Fibroblast of lung (primary cell): ENCODE data around the gene PCTP. TPM values are rescaled to one million over a fixed set of nuclear protein-coding genes. Genes with fewer than 3 reads are reported as not detected.

ENCODE experiments used
- DNase-seq, 2 donors: peaks; one replicate each; pipeline versions ENCODE4 v3.0.0 to v3.0.0-alpha.2; 2010; ENCODE audit warnings: low read depth in 2 of 2
- H2AFZ ChIP-seq: 2 replicates; pipeline ENCODE4 v1.5.1; 2012; ENCODE audit warnings: low read length, control low read depth, inconsistent platforms
- H3K27ac ChIP-seq: 2 replicates; pipeline ENCODE4 v1.5.1; 2011; ENCODE audit warnings: low read length, control low read depth; ENCODE audit not compliant: insufficient read depth
- H3K27me3 ChIP-seq: 2 replicates; pipeline ENCODE4 v1.5.1; 2011; ENCODE audit warnings: mild to moderate bottlenecking, low read length; ENCODE audit not compliant: control insufficient read depth, insufficient read depth
- H3K36me3 ChIP-seq: 2 replicates; pipeline ENCODE4 v1.5.1; 2011; ENCODE audit warnings: low read length; ENCODE audit not compliant: control insufficient read depth, insufficient read depth
- H3K4me1 ChIP-seq: 2 replicates; pipeline ENCODE4 v1.5.1; 2011; ENCODE audit warnings: low read length; ENCODE audit not compliant: control insufficient read depth, insufficient read depth; ENCODE audit errors: extremely low read depth
- H3K4me2 ChIP-seq: 2 replicates; pipeline ENCODE4 v1.5.1; 2011; ENCODE audit warnings: low read length, control low read depth; ENCODE audit not compliant: insufficient read depth; ENCODE audit errors: extremely low read depth
- H3K4me3 ChIP-seq, 4 experiments: fragments of 200-600 bp in 1 of 4; sonication (generic) in 1 of 4; replicated peaks in 1 of 4; 2 replicates each; pipeline ENCODE4 v1.5.1; 2011 to 2016; ENCODE audit warnings: low read length in 4 of 4, low read depth in 3 of 4, mild to moderate bottlenecking in 3 of 4, control low read depth in 2 of 4, inconsistent platforms in 1 of 4, mixed read lengths in 1 of 4; ENCODE audit not compliant: insufficient read depth in 1 of 4; ENCODE audit errors: control extremely low read depth in 1 of 4
- H3K79me2 ChIP-seq: 2 replicates; pipeline ENCODE4 v1.5.1; 2012; ENCODE audit warnings: mild to moderate bottlenecking, low read length, inconsistent platforms; ENCODE audit not compliant: control insufficient read depth, insufficient read depth
- H3K9ac ChIP-seq: 2 replicates; pipeline ENCODE4 v1.5.1; 2011; ENCODE audit warnings: mild to moderate bottlenecking, low read length, control low read depth; ENCODE audit not compliant: insufficient read depth
- H3K9me3 ChIP-seq: 2 replicates; pipeline ENCODE4 v1.5.1; 2012; ENCODE audit warnings: low read depth, low read length; ENCODE audit not compliant: control insufficient read depth, insufficient read depth
- H4K20me1 ChIP-seq: 2 replicates; pipeline ENCODE4 v1.5.1; 2011; ENCODE audit warnings: low read length; ENCODE audit not compliant: control insufficient read depth, insufficient read depth; ENCODE audit errors: extremely low read depth
- EZH2 ChIP-seq: IDR thresholded peaks from 2 replicates; pipeline ENCODE4 v1.5.1; 2012; ENCODE audit warnings: low read length, control low read depth, mild to moderate bottlenecking; ENCODE audit errors: missing control alignments
- polyA plus RNA-seq, 2 donors: library from polyadenylated mRNA; depleted of rRNA in 1 of 2; stranded (reverse) in 1 of 2; unstranded in 1 of 2; fragments of >200 nt; gene quantifications; 2 replicates each; pipeline ENCODE4 v1.2.1, GENCODE V29; 2011 to 2012; ENCODE audit warnings: missing spikeins in 1 of 2
- total RNA-seq: library from RNA; depleted of rRNA; stranded (reverse); fragments of >200 nt; gene quantifications from 2 replicates; pipeline ENCODE4 v1.2.1, GENCODE V29; 2014
- TF ChIP-seq, protein P1 (sequence below), 2 donors: IDR thresholded peaks in 1 of 2; conservative IDR thresholded peaks in 1 of 2; 1 replicate in 1 of 2; 2 replicates in 1 of 2; pipeline ENCODE4 v1.5.1; 2011 to 2012; ENCODE audit warnings: low read length in 2 of 2, control low read depth in 1 of 2, inconsistent platforms in 1 of 2, low read depth in 1 of 2, mild to moderate bottlenecking in 1 of 2

PCTP gene
- total and polyA plus RNA-seq, 2 donors (not counting 1 experiment from before 2014, with no cell fraction given) = 20.4 to 20.6 TPM

GRCh38 chr17:55742272-55743102, 8.4 kb upstream of the PCTP start:
- Histone ChIP-seq H2AFZ (no peak overlapping the region), H3K36me3 (no peaks in the 10 kb centered on the region), H3K27ac (no peak overlapping the region), H3K4me1 (no peaks in the 10 kb centered on the region), H3K9me3 (no peaks in the 10 kb centered on the region), H3K4me2 (no peak overlapping the region), H3K4me3 (no peak overlapping the region), H3K9ac (no peak overlapping the region), H3K79me2 (no peaks in the 10 kb centered on the region), H3K27me3 (no peaks in the 10 kb centered on the region), H4K20me1 (no peaks in the 10 kb centered on the region)
- TF ChIP-seq EZH2 = no peak
- TF ChIP-seq, protein P1, sequence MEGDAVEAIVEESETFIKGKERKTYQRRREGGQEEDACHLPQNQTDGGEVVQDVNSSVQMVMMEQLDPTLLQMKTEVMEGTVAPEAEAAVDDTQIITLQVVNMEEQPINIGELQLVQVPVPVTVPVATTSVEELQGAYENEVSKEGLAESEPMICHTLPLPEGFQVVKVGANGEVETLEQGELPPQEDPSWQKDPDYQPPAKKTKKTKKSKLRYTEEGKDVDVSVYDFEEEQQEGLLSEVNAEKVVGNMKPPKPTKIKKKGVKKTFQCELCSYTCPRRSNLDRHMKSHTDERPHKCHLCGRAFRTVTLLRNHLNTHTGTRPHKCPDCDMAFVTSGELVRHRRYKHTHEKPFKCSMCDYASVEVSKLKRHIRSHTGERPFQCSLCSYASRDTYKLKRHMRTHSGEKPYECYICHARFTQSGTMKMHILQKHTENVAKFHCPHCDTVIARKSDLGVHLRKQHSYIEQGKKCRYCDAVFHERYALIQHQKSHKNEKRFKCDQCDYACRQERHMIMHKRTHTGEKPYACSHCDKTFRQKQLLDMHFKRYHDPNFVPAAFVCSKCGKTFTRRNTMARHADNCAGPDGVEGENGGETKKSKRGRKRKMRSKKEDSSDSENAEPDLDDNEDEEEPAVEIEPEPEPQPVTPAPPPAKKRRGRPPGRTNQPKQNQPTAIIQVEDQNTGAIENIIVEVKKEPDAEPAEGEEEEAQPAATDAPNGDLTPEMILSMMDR (conservative IDR thresholded peaks at IDR 0.05 in 1 of 2, IDR thresholded peaks at IDR 0.05 in 1 of 2; ENCODE audit: low read depth in 1 of 2, low read length in 2 of 2) = no peak
- no peak for DNase-seq

- no peak overlapping the region for H2AFZ ChIP-seq
- no peaks in the 10 kb centered on the region for H4K20me1 ChIP-seq
- peak in 1 of 2 donors; percentile 51 for DNase-seq
- no peaks in the 10 kb centered on the region for H3K27me3 ChIP-seq
- H3K79me2 ChIP-seq = no peaks in the 10 kb centered on the region
- H3K9ac ChIP-seq = no peak overlapping the region
- TF ChIP-seq, protein P1 (conservative IDR thresholded peaks at IDR 0.05 in 1 of 2, IDR thresholded peaks at IDR 0.05 in 1 of 2; ENCODE audit: low read depth in 1 of 2, low read length in 2 of 2) = no peak
- no peak for TF ChIP-seq EZH2
- H3K4me2 ChIP-seq = no peak overlapping the region
- no peaks in the 10 kb centered on the region for H3K9me3 ChIP-seq
- H3K36me3 ChIP-seq = no peaks in the 10 kb centered on the region
- no peak overlapping the region for H3K27ac ChIP-seq
- no peak overlapping the region for H3K4me3 ChIP-seq
- no peaks in the 10 kb centered on the region for H3K4me1 ChIP-seq
Measured at GRCh38 chr17:55743103-55743679, 7.7 kb upstream of the PCTP start.

DNA sequence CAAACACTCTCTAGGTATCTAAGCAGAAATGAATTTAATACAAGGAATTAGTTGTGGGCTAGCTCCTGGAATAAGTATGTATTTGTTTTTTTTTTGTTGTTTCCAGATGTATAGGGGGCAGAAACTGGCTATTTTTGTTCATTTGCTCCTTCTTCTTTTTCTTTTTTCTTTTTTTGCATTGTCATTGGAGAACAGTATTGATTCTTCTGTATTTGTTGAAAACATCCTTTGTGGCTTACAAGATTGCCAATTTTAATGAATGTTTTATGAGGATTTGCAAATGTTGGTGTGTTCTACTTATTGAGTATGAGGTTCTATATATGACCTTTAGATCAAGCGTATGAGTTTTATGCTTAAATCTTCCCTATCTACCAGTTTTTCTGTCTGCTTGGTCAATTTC, 5.6 kb upstream of the PCTP start:
- Histone ChIP-seq H3K9ac (no peak overlapping the region), H3K9me3 (no peaks in the 10 kb centered on the region), H3K79me2 (no peaks in the 10 kb centered on the region), H2AFZ (no peak overlapping the region), H3K27me3 (no peaks in the 10 kb centered on the region), H4K20me1 (no peaks in the 10 kb centered on the region), H3K4me3 (no peak overlapping the region), H3K4me2 (no peak overlapping the region), H3K27ac (no peak overlapping the region), H3K36me3 (no peaks in the 10 kb centered on the region), H3K4me1 (no peaks in the 10 kb centered on the region)
- DNase-seq = no peak
- TF ChIP-seq, protein P1 (conservative IDR thresholded peaks at IDR 0.05 in 1 of 2, IDR thresholded peaks at IDR 0.05 in 1 of 2; ENCODE audit: low read depth in 1 of 2, low read length in 2 of 2) = no peak
- no peak for TF ChIP-seq EZH2
